Duodenal mucosa (tissue), 2 donors: ENCODE results near the gene ABCC9.

ENCODE experiments used
- H3K27ac ChIP-seq: one replicate; pipeline ENCODE4 v1.7.0; 2013; ENCODE audit warnings: low read depth, low read length
- H3K27me3 ChIP-seq, 2 donors: one replicate each; pipeline ENCODE4 v1.7.0; 2013; ENCODE audit warnings: low read length in 2 of 2, control low read depth in 1 of 2; ENCODE audit not compliant: insufficient read depth in 2 of 2, control insufficient read depth in 1 of 2
- H3K36me3 ChIP-seq, 2 donors: one replicate each; pipeline ENCODE4 v1.7.0; 2013; ENCODE audit warnings: low read length in 2 of 2, control low read depth in 1 of 2; ENCODE audit not compliant: insufficient read depth in 2 of 2, control insufficient read depth in 1 of 2
- H3K4me1 ChIP-seq, 2 donors: one replicate each; pipeline ENCODE4 v1.7.0; 2013; ENCODE audit warnings: low read length in 2 of 2, control low read depth in 1 of 2; ENCODE audit not compliant: insufficient read depth in 2 of 2, control insufficient read depth in 1 of 2
- H3K4me3 ChIP-seq, 2 donors: one replicate each; pipeline ENCODE4 v1.7.0; 2013; ENCODE audit warnings: low read length in 2 of 2, low read depth in 1 of 2
- H3K9ac ChIP-seq, 2 donors: one replicate each; pipeline ENCODE4 v1.7.0; 2013; ENCODE audit warnings: low read length in 2 of 2, low read depth in 1 of 2
- H3K9me3 ChIP-seq, 2 donors: one replicate each; pipeline ENCODE4 v1.7.0; 2013; ENCODE audit warnings: low read length in 2 of 2, control low read depth in 1 of 2; ENCODE audit not compliant: control insufficient read depth in 1 of 2

The ABCC9 gene

GRCh38 chr12:21888276-21888863 lies 52.9 kb downstream of the ABCC9 start:
- H3K27me3 ChIP-seq, result no peaks in the 10 kb centered on the region
- H3K9ac ChIP-seq, result no peak overlapping the region
- H3K36me3 ChIP-seq, result no peaks in the 10 kb centered on the region
- H3K4me1 ChIP-seq, result no peaks in the 10 kb centered on the region
- no peak overlapping the region for H3K27ac ChIP-seq
- no peak overlapping the region for H3K4me3 ChIP-seq
- H3K9me3 ChIP-seq, result no peaks in the 10 kb centered on the region

- Histone ChIP-seq H3K9me3 (no peaks in the 10 kb centered on the region), H3K9ac (no peak overlapping the region), H3K27me3 (no peaks in the 10 kb centered on the region), H3K4me1 (no peaks in the 10 kb centered on the region), H3K4me3 (no peak overlapping the region), H3K27ac (no peak overlapping the region), H3K36me3 (no peaks in the 10 kb centered on the region)
Observed at GRCh38 chr12:21884936-21885335, 56.3 kb downstream of the ABCC9 start.

GRCh38 chr12:21882635-21883034 lies 58.6 kb downstream of the ABCC9 start:
- Histone ChIP-seq H3K27ac (no peak overlapping the region), H3K4me3 (no peak overlapping the region), H3K9ac (no peak overlapping the region), H3K36me3 (no peaks in the 10 kb centered on the region), H3K9me3 (no peaks in the 10 kb centered on the region), H3K4me1 (no peaks in the 10 kb centered on the region), H3K27me3 (no peaks in the 10 kb centered on the region)

- Histone ChIP-seq H3K36me3 (no peaks in the 10 kb centered on the region), H3K4me1 (no peaks in the 10 kb centered on the region), H3K27ac (no peak overlapping the region), H3K4me3 (no peak overlapping the region), H3K9me3 (no peaks in the 10 kb centered on the region), H3K9ac (no peak overlapping the region), H3K27me3 (no peaks in the 10 kb centered on the region)
Observed at GRCh38 chr12:21881965-21882364, 59.3 kb downstream of the ABCC9 start.

- Histone ChIP-seq H3K36me3 (no peaks in the 10 kb centered on the region), H3K27me3 (no peaks in the 10 kb centered on the region), H3K9me3 (no peaks in the 10 kb centered on the region), H3K27ac (no peak overlapping the region), H3K4me3 (no peak overlapping the region), H3K9ac (no peak overlapping the region), H3K4me1 (no peaks in the 10 kb centered on the region)
Observed at GRCh38 chr12:21879312-21879711, 61.9 kb downstream of the ABCC9 start.

- Histone ChIP-seq H3K27me3 (no peaks in the 10 kb centered on the region), H3K36me3 (no peaks in the 10 kb centered on the region)
Observed at GRCh38 chr12:21877293-21877982, 63.8 kb downstream of the ABCC9 start.

GRCh38 chr12:21865846-21866245 lies 75.4 kb downstream of the ABCC9 start:
- Histone ChIP-seq H3K27me3 (no peaks in the 10 kb centered on the region), H3K27ac (no peak overlapping the region), H3K4me3 (no peak overlapping the region), H3K9me3 (peaks cover 0 to 6% of the 10 kb centered on the region in 2 donors), H3K4me1 (no peaks in the 10 kb centered on the region), H3K36me3 (no peaks in the 10 kb centered on the region), H3K9ac (no peak overlapping the region)

More at GRCh38 chr12:21877293-21877982, 63.8 kb downstream of the ABCC9 start:
- no peak overlapping the region for H3K9ac ChIP-seq
- H3K4me1 ChIP-seq, result no peaks in the 10 kb centered on the region
- no peak overlapping the region for H3K4me3 ChIP-seq
- peaks cover 0 to 4% of the 10 kb centered on the region in 2 donors for H3K9me3 ChIP-seq
- no peak overlapping the region for H3K27ac ChIP-seq

- no peaks in the 10 kb centered on the region for H3K9me3 ChIP-seq
- no peak overlapping the region for H3K4me3 ChIP-seq
- no peak overlapping the region for H3K27ac ChIP-seq
- no peaks in the 10 kb centered on the region for H3K27me3 ChIP-seq
- no peak overlapping the region for H3K9ac ChIP-seq
- H3K4me1 ChIP-seq, result no peaks in the 10 kb centered on the region
- H3K36me3 ChIP-seq, result no peaks in the 10 kb centered on the region
Observed at GRCh38 chr12:21860534-21860933, 80.7 kb downstream of the ABCC9 start.

GRCh38 chr12:21860128-21860527 lies 81.1 kb downstream of the ABCC9 start:
- no peaks in the 10 kb centered on the region for H3K27me3 ChIP-seq
- H3K9ac ChIP-seq, result no peak overlapping the region
- H3K36me3 ChIP-seq, result no peaks in the 10 kb centered on the region
- H3K27ac ChIP-seq, result no peak overlapping the region
- no peaks in the 10 kb centered on the region for H3K9me3 ChIP-seq
- no peak overlapping the region for H3K4me3 ChIP-seq
- no peaks in the 10 kb centered on the region for H3K4me1 ChIP-seq

- Histone ChIP-seq H3K36me3 (no peaks in the 10 kb centered on the region), H3K9ac (no peak overlapping the region)
Observed at GRCh38 chr12:21852251-21852650, 89.0 kb downstream of the ABCC9 start.

More at GRCh38 chr12:21852251-21852650, 89.0 kb downstream of the ABCC9 start:
- Histone ChIP-seq H3K4me3 (no peak overlapping the region), H3K27me3 (no peaks in the 10 kb centered on the region), H3K9me3 (no peaks in the 10 kb centered on the region), H3K27ac (no peak overlapping the region), H3K4me1 (no peaks in the 10 kb centered on the region)
